NCI-H2107 (cell line): ENCODE data around the gene DPP6.
"Not testable (repeated sequence)": the region's sequence is repeated elsewhere in the genome, so short reads cannot be mapped to it uniquely, and the experiment has no call there.

Source experiments
- DNase-seq: peaks from one replicate; lab custom pipeline; 2025; lab: John Stamatoyannopoulos, UW

Gene DPP6

GRCh38 chr7:154072395-154073181 lies 20.4 kb downstream of the DPP6 start:
- DNase-seq = not testable (repeated sequence)

GRCh38 chr7:154078523-154078922 lies 26.3 kb downstream of the DPP6 start:
- DNase-seq = not testable (repeated sequence)

- DNase-seq = not testable (repeated sequence)
These were observed 28.1 kb downstream of the DPP6 start for GRCh38 chr7:154080249-154080648.

GRCh38 chr7:154087037-154087725 lies 35.0 kb downstream of the DPP6 start:
- DNase-seq = not testable (repeated sequence)

- DNase-seq = not testable (repeated sequence)
These were observed 39.9 kb downstream of the DPP6 start for GRCh38 chr7:154092093-154092492.

- not testable (repeated sequence) for DNase-seq
These were observed 43.0 kb downstream of the DPP6 start for GRCh38 chr7:154095201-154095600.

GRCh38 chr7:154105063-154105462 lies 52.9 kb downstream of the DPP6 start:
- DNase-seq = not testable (repeated sequence)

GRCh38 chr7:154109615-154110014 lies 57.4 kb downstream of the DPP6 start:
- not testable (repeated sequence) for DNase-seq

GRCh38 chr7:154113732-154114351 lies 61.6 kb downstream of the DPP6 start:
- not testable (repeated sequence) for DNase-seq

GRCh38 chr7:154117411-154118390 lies 65.5 kb downstream of the DPP6 start:
- not testable (repeated sequence) for DNase-seq

- DNase-seq = not testable (repeated sequence)
These were observed 68.6 kb downstream of the DPP6 start for GRCh38 chr7:154120825-154121224.

- DNase-seq = not testable (repeated sequence)
These were observed 70.5 kb downstream of the DPP6 start for GRCh38 chr7:154122720-154123119.

GRCh38 chr7:154123397-154123796 lies 71.2 kb downstream of the DPP6 start:
- DNase-seq = not testable (repeated sequence)

- DNase-seq = not testable (repeated sequence)
These were observed 76.9 kb downstream of the DPP6 start for GRCh38 chr7:154129142-154129541.

GRCh38 chr7:154132617-154133016 lies 80.4 kb downstream of the DPP6 start:
- not testable (repeated sequence) for DNase-seq

- DNase-seq = not testable (repeated sequence)
These were observed 81.6 kb downstream of the DPP6 start for GRCh38 chr7:154133703-154134277.

- DNase-seq = not testable (repeated sequence)
These were observed 82.5 kb downstream of the DPP6 start for GRCh38 chr7:154134698-154135097.

- not testable (repeated sequence) for DNase-seq
These were observed 83.4 kb downstream of the DPP6 start for GRCh38 chr7:154135646-154136045.

GRCh38 chr7:154145922-154146706 lies 93.9 kb downstream of the DPP6 start:
- not testable (repeated sequence) for DNase-seq

GRCh38 chr7:154146707-154147038 lies 94.5 kb downstream of the DPP6 start:
- DNase-seq = not testable (repeated sequence)
